Measurements from ENCODE around the gene FKBP1C.

FKBP1C gene

DNA sequence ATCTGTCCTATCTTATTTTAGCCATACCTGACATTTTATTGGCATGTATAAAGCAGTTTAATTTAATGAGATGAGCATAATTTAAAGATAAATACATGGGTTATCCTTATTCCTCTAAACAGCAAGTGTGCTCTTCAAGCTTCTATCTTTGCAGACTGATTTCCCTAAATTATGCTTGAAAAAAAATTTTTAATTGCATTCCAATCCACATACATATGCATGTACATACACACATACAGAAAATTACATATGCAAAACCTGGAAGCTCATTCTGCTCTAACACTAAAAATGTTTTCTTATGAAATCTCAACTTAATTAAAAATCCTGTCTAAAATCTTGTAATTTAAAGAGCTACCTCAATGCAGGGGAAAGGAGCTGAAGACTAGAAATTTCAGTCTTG is 35.3 kb downstream of the FKBP1C start:
- H2AFZ ChIP-seq (ENCODE audit: low read length) = no peak overlapping the region
- H3K9me3 ChIP-seq (ENCODE audit: low read length) = no peaks in the 10 kb centered on the region
- no peaks in the 10 kb centered on the region for H3K27me3 ChIP-seq (ENCODE audit: insufficient read depth, low read length)
- no peak overlapping the region for H3K9ac ChIP-seq (ENCODE audit: low read length)
- no peaks in the 10 kb centered on the region for H3F3A ChIP-seq (ENCODE audit: insufficient read depth, low read length)
- H3K79me2 ChIP-seq (ENCODE audit: insufficient read depth, low read length) = no peaks in the 10 kb centered on the region
- no peak overlapping the region for H3K4me3 ChIP-seq (ENCODE audit: low read depth, low read length, poor library complexity, severe bottlenecking)
- H3K4me1 ChIP-seq (ENCODE audit: insufficient read depth, low read length, severe bottlenecking) = no peaks in the 10 kb centered on the region
- no peak for TF ChIP-seq EZH2 (IDR thresholded peaks at IDR 0.05; ENCODE audit: borderline replicate concordance, low read length)
- TF ChIP-seq CTCF (IDR thresholded peaks at IDR 0.05; ENCODE audit: low read length) = no peak
- no peaks in the 10 kb centered on the region for H3K9me2 ChIP-seq (ENCODE audit: low read depth, low read length)
- H4K20me1 ChIP-seq (ENCODE audit: insufficient read depth, low read length) = no peaks in the 10 kb centered on the region
- no peak overlapping the region for H3K4me2 ChIP-seq (ENCODE audit: low read length)
- no peak overlapping the region for H3K27ac ChIP-seq (ENCODE audit: low read depth, low read length, poor library complexity, severe bottlenecking)
- H3K36me3 ChIP-seq (ENCODE audit: insufficient read depth, low read length) = no peaks in the 10 kb centered on the region

DNA sequence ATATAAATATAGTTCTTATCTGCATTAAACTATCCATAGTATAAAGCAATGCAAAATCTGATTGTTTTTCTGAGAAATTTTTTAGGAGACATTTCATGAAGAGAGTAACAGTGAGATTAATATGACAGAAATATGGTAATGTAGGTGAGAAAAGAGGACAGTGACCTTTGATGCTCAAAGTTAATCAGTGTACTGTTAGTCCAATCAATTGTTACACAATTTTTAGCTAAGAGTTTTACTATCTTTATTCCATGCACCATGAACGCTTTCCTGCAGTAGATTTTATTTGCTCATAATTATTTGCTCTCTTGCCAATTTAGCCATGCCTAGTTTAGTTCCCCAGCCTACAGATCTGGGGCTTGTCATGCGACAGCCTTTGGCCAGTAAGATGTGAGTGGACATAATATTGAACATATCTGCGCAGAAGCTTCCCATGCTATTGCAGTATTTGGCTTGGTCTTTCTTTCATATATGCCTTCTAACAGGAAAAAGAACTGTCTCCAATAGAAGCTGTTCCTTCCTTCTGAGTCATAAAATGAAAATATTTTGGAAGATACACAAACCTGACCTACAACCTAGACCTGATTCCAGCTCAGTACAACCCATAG is 38.7 kb downstream of the FKBP1C start:
- no peaks in the 10 kb centered on the region for H3F3A ChIP-seq (ENCODE audit: insufficient read depth, low read length)
- TF ChIP-seq CTCF (IDR thresholded peaks at IDR 0.05; ENCODE audit: low read length) (no peak), EZH2 (IDR thresholded peaks at IDR 0.05; ENCODE audit: borderline replicate concordance, low read length) (no peak)
- H3K79me2 ChIP-seq (ENCODE audit: insufficient read depth, low read length) = no peaks in the 10 kb centered on the region
- H3K4me1 ChIP-seq (ENCODE audit: insufficient read depth, low read length, severe bottlenecking) = no peaks in the 10 kb centered on the region
- no peak overlapping the region for H3K4me2 ChIP-seq (ENCODE audit: low read length)
- H2AFZ ChIP-seq (ENCODE audit: low read length) = no peak overlapping the region
- no peak overlapping the region for H3K27ac ChIP-seq (ENCODE audit: low read depth, low read length, poor library complexity, severe bottlenecking)
- H3K9ac ChIP-seq (ENCODE audit: low read length) = no peak overlapping the region
- H3K4me3 ChIP-seq (ENCODE audit: low read depth, low read length, poor library complexity, severe bottlenecking) = no peak overlapping the region
- no peaks in the 10 kb centered on the region for H3K9me3 ChIP-seq (ENCODE audit: low read length)
- no peaks in the 10 kb centered on the region for H3K9me2 ChIP-seq (ENCODE audit: low read depth, low read length)
- no peaks in the 10 kb centered on the region for H3K36me3 ChIP-seq (ENCODE audit: insufficient read depth, low read length)
- H3K27me3 ChIP-seq (ENCODE audit: insufficient read depth, low read length) = no peaks in the 10 kb centered on the region
- no peaks in the 10 kb centered on the region for H4K20me1 ChIP-seq (ENCODE audit: insufficient read depth, low read length)

DNA sequence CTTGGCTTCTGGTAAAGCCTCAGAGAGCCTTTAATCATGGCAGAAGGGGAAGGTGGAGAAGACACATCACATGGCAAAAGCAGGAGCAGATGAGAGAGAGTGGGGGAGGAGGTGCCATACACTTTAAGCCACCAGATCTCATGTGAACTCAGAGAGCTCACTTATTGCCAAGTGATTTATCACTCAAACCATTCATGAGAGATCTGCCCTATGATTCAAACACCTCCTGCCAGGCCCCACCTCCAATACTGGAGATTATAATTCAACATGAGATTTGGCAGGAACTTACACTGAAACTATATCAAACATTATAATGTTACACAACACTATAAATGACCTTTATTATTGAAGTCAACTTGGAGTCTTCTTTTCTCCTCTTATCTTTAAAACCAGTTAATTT is 47.9 kb downstream of the FKBP1C start:
- Histone ChIP-seq H3F3A (ENCODE audit: insufficient read depth, low read length) (no peaks in the 10 kb centered on the region), H3K4me2 (ENCODE audit: low read length) (no peak overlapping the region), H3K36me3 (ENCODE audit: insufficient read depth, low read length) (no peaks in the 10 kb centered on the region), H4K20me1 (ENCODE audit: insufficient read depth, low read length) (no peaks in the 10 kb centered on the region), H3K9me3 (ENCODE audit: low read length) (no peaks in the 10 kb centered on the region), H3K9ac (ENCODE audit: low read length) (no peak overlapping the region), H3K4me3 (ENCODE audit: low read depth, low read length, poor library complexity, severe bottlenecking) (no peak overlapping the region), H3K27ac (ENCODE audit: low read depth, low read length, poor library complexity, severe bottlenecking) (no peak overlapping the region), H3K9me2 (ENCODE audit: low read depth, low read length) (no peaks in the 10 kb centered on the region), H3K79me2 (ENCODE audit: insufficient read depth, low read length) (no peaks in the 10 kb centered on the region), H3K27me3 (ENCODE audit: insufficient read depth, low read length) (no peaks in the 10 kb centered on the region), H3K4me1 (ENCODE audit: insufficient read depth, low read length, severe bottlenecking) (no peaks in the 10 kb centered on the region), H2AFZ (ENCODE audit: low read length) (no peak overlapping the region)
- TF ChIP-seq EZH2 (IDR thresholded peaks at IDR 0.05; ENCODE audit: borderline replicate concordance, low read length) = no peak
- TF ChIP-seq CTCF (IDR thresholded peaks at IDR 0.05; ENCODE audit: low read length) = no peak
